ENCODE results near the gene SAGE1. TPM values are rescaled to one million over a fixed set of nuclear protein-coding genes. Genes with fewer than 3 reads are reported as not detected.

SAGE1 gene
- total and polyA plus RNA-seq, 9 of the 15 experiments (the other 6 are each of a cell fraction or from before 2014, with no cell fraction given), result 14.6 to 79.2 (median 29.3) TPM

DNA sequence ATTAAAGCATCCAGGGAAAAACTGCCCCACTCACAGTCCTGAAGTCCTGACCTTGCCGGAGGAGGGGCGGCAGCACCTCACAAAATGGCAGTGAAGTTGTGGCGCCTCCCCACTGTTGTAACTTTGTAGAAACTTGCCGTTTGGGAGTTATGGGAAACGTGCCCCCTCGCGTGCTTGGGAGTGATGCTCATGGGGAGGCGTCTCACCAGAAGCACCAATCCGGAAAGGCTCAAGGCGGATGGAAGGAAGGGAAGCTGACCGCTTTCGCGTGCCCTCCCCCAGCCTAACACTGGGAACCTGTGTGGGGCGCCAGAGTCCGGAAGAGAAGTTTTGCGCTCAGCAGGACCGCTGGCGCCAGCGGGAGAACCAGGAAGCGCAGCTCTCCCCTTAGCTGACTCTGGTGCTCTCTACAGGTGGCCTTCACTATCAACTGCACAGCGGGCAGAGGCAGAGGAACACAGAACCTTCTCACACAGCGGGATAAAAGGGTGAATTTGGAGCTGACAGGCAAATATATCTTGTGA is at the start of gene SAGE1, which contains the start of gene CT45A10 (continued):
- TF ChIP-seq, protein P1, sequence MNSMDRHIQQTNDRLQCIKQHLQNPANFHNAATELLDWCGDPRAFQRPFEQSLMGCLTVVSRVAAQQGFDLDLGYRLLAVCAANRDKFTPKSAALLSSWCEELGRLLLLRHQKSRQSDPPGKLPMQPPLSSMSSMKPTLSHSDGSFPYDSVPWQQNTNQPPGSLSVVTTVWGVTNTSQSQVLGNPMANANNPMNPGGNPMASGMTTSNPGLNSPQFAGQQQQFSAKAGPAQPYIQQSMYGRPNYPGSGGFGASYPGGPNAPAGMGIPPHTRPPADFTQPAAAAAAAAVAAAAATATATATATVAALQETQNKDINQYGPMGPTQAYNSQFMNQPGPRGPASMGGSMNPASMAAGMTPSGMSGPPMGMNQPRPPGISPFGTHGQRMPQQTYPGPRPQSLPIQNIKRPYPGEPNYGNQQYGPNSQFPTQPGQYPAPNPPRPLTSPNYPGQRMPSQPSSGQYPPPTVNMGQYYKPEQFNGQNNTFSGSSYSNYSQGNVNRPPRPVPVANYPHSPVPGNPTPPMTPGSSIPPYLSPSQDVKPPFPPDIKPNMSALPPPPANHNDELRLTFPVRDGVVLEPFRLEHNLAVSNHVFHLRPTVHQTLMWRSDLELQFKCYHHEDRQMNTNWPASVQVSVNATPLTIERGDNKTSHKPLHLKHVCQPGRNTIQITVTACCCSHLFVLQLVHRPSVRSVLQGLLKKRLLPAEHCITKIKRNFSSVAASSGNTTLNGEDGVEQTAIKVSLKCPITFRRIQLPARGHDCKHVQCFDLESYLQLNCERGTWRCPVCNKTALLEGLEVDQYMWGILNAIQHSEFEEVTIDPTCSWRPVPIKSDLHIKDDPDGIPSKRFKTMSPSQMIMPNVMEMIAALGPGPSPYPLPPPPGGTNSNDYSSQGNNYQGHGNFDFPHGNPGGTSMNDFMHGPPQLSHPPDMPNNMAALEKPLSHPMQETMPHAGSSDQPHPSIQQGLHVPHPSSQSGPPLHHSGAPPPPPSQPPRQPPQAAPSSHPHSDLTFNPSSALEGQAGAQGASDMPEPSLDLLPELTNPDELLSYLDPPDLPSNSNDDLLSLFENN (IDR thresholded peaks at IDR 0.05; ENCODE audit: low read depth in 2 of 2, low read length in 2 of 2), result peak in 1 of 2 experiments; percentile 54; a peak in 1 of 4 replicates
- TF ChIP-seq, protein P2, sequence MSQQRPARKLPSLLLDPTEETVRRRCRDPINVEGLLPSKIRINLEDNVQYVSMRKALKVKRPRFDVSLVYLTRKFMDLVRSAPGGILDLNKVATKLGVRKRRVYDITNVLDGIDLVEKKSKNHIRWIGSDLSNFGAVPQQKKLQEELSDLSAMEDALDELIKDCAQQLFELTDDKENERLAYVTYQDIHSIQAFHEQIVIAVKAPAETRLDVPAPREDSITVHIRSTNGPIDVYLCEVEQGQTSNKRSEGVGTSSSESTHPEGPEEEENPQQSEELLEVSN (IDR thresholded peaks at IDR 0.05; ENCODE audit: borderline replicate concordance in 1 of 2, extremely low read depth in 1 of 2, insufficient read depth in 1 of 2, insufficient read length in 1 of 2, low read depth in 1 of 2, low read length in 1 of 2, poor library complexity in 1 of 2, severe bottlenecking in 1 of 2), result peak in 1 of 2 experiments; percentile 52
- TF ChIP-seq RNF2 (IDR thresholded peaks at IDR 0.05), result peak; percentile 71
- no peak for TF ChIP-seq ZNF165 (CRISPR knock-in tag; IDR thresholded peaks at IDR 0.05; ENCODE audit: borderline replicate concordance)
- no peak for TF ChIP-seq NR2F6 (CRISPR knock-in tag; IDR thresholded peaks at IDR 0.05)
- TF ChIP-seq, protein P3, sequence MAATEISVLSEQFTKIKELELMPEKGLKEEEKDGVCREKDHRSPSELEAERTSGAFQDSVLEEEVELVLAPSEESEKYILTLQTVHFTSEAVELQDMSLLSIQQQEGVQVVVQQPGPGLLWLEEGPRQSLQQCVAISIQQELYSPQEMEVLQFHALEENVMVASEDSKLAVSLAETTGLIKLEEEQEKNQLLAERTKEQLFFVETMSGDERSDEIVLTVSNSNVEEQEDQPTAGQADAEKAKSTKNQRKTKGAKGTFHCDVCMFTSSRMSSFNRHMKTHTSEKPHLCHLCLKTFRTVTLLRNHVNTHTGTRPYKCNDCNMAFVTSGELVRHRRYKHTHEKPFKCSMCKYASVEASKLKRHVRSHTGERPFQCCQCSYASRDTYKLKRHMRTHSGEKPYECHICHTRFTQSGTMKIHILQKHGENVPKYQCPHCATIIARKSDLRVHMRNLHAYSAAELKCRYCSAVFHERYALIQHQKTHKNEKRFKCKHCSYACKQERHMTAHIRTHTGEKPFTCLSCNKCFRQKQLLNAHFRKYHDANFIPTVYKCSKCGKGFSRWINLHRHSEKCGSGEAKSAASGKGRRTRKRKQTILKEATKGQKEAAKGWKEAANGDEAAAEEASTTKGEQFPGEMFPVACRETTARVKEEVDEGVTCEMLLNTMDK (IDR thresholded peaks at IDR 0.05; ENCODE audit: borderline replicate concordance, insufficient read depth, low read depth, low read length, poor library complexity, severe bottlenecking), result peak; percentile 86
- peak in 1 of 2 experiments; percentile 94; a peak in 2 of 4 replicates for TF ChIP-seq RCOR1 (IDR thresholded peaks at IDR 0.05; ENCODE audit: borderline replicate concordance in 1 of 2, low read depth in 2 of 2, low read length in 2 of 2)
- TF ChIP-seq KHSRP (IDR thresholded peaks at IDR 0.05), result no peak
- TF ChIP-seq ZNF354B (CRISPR knock-in tag; IDR thresholded peaks at IDR 0.05), result no peak
- TF ChIP-seq, protein P4, sequence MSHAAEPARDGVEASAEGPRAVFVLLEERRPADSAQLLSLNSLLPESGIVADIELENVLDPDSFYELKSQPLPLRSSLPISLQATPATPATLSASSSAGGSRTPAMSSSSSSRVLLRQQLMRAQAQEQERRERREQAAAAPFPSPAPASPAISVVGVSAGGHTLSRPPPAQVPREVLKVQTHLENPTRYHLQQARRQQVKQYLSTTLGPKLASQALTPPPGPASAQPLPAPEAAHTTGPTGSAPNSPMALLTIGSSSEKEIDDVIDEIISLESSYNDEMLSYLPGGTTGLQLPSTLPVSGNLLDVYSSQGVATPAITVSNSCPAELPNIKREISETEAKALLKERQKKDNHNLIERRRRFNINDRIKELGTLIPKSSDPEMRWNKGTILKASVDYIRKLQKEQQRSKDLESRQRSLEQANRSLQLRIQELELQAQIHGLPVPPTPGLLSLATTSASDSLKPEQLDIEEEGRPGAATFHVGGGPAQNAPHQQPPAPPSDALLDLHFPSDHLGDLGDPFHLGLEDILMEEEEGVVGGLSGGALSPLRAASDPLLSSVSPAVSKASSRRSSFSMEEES (CRISPR knock-in tag; IDR thresholded peaks at IDR 0.05), result no peak
- TF ChIP-seq JUND (IDR thresholded peaks at IDR 0.05; ENCODE audit: borderline replicate concordance, low read depth, low read length), result peak; percentile 60
- peak; percentile 59; the same call in 1 of the 3 replicates for TF ChIP-seq JUND (tag; IDR thresholded peaks at IDR 0.05; ENCODE audit: borderline replicate concordance, low read depth, low read length)
- TF ChIP-seq SAP30 (IDR thresholded peaks at IDR 0.05; ENCODE audit: borderline replicate concordance, insufficient read depth, low read depth, low read length, poor library complexity, severe bottlenecking), result no peak
- TF ChIP-seq HMGN3 (IDR thresholded peaks at IDR 0.05; ENCODE audit: borderline replicate concordance, extremely low read depth, insufficient read length, low read depth, low read length), result no peak
- TF ChIP-seq TCF7L2 (IDR thresholded peaks at IDR 0.05; ENCODE audit: low read depth, low read length), result no peak
- TF ChIP-seq KAT8 (IDR thresholded peaks at IDR 0.05; ENCODE audit: low read depth), result no peak
- TF ChIP-seq CBFA2T3 (IDR thresholded peaks at IDR 0.05), result 0 out of 2 replicates have a peak, but pooled peaks have one; percentile 24
- TF ChIP-seq FOXA3 (CRISPR knock-in tag; conservative IDR thresholded peaks at IDR 0.05 in 1 of 2, IDR thresholded peaks at IDR 0.05 in 1 of 2), result no peak
